ENCODE measurements around the gene GNPTG. TPM values are rescaled to one million over a fixed set of nuclear protein-coding genes. Genes with fewer than 3 reads are reported as not detected.
A peak's percentile ranks its signal among the peaks of the same experiment; 100 is the strongest.

GNPTG gene
- total and polyA plus RNA-seq, 9 of the 15 experiments (the other 6 are each of a cell fraction or from before 2014, with no cell fraction given) = 0.69 to 33.3 (median 13.6) TPM

DNA sequence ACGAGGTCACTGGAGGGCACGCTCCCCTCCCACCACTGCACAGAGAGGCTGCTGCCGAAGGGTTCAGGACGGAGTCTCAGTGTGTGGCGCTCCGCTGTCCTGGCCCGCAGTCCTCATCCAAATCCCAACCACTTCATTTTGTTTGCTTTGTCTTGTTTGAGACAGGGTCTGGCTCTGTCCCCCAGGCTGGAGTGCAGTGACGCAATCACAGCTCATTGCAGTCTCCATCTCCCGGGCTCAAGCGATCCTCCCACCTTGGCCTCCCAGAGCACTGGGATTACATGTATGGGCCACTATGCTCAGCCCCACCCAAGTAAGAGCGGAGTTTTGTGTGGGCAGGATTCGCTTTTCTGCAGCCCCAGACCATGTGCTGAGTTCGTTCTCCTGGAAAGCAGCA lies 50.0 kb downstream of the GNPTG start:
- H3K36me3 ChIP-seq (ENCODE audit: control insufficient read depth, insufficient read depth, low read length) = no peaks in the 10 kb centered on the region
- in situ Hi-C loops (cut with MboI) = no loop called here
- no peak overlapping the region for H3K4me2 ChIP-seq (ENCODE audit: insufficient read depth, low read length)
- no peaks in the 10 kb centered on the region for H3K9me3 ChIP-seq (replicated peaks; ENCODE audit: control insufficient read depth, insufficient read depth, low read depth, low read length)
- CTCF ChIA-PET (ENCODE audit: low intra/inter-chr PET ratio) = no interaction called here
- H3K27me3 ChIP-seq (ENCODE audit: control insufficient read depth in 2 of 2, insufficient read depth in 2 of 2, low read length in 2 of 2) = no peaks in the 10 kb centered on the region
- H2AFZ ChIP-seq (ENCODE audit: low read depth, low read length) = no peak overlapping the region
- 74% methylated on average over 12 of the region's 13 CpGs for WGBS (ENCODE audit: insufficient coverage, low coverage, missing lambda C conversion rate)
- POLR2A ChIA-PET = interaction anchor here (0.9 kb wide), 2 partner anchors 12 to 22 kb away, joined by 3 to 4 read pairs; no protein-coding TSS in a partner anchor
- TF ChIP-seq, protein P1, sequence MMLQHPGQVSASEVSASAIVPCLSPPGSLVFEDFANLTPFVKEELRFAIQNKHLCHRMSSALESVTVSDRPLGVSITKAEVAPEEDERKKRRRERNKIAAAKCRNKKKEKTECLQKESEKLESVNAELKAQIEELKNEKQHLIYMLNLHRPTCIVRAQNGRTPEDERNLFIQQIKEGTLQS (IDR thresholded peaks at IDR 0.05) = 0 out of 2 replicates have a peak, but pooled peaks have one; percentile 11
- TF ChIP-seq, protein P1 (CRISPR knock-in tag; conservative IDR thresholded peaks at IDR 0.05) = no peak
- TF ChIP-seq CEBPG (CRISPR knock-in tag; IDR thresholded peaks at IDR 0.05) (peak; percentile 46; the same call in 1 of the 2 replicates), CEBPG (tag; conservative IDR thresholded peaks at IDR 0.05 in 1 of 2, IDR thresholded peaks at IDR 0.05 in 1 of 2) (no peak), ZZZ3 (IDR thresholded peaks at IDR 0.05) (no peak), POLR2G (IDR thresholded peaks at IDR 0.05; ENCODE audit: low read depth, low read length) (0 out of 2 replicates have a peak, but pooled peaks have one; percentile 1), CEBPB (tag; IDR thresholded peaks at IDR 0.05) (peak; percentile 74), MAFK (IDR thresholded peaks at IDR 0.05; ENCODE audit: low read length) (no peak)
- TF ChIP-seq, protein P2, sequence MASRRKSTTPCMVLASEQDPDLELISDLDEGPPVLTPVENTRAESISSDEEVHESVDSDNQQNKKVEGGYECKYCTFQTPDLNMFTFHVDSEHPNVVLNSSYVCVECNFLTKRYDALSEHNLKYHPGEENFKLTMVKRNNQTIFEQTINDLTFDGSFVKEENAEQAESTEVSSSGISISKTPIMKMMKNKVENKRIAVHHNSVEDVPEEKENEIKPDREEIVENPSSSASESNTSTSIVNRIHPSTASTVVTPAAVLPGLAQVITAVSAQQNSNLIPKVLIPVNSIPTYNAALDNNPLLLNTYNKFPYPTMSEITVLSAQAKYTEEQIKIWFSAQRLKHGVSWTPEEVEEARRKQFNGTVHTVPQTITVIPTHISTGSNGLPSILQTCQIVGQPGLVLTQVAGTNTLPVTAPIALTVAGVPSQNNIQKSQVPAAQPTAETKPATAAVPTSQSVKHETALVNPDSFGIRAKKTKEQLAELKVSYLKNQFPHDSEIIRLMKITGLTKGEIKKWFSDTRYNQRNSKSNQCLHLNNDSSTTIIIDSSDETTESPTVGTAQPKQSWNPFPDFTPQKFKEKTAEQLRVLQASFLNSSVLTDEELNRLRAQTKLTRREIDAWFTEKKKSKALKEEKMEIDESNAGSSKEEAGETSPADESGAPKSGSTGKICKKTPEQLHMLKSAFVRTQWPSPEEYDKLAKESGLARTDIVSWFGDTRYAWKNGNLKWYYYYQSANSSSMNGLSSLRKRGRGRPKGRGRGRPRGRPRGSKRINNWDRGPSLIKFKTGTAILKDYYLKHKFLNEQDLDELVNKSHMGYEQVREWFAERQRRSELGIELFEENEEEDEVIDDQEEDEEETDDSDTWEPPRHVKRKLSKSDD (conservative IDR thresholded peaks at IDR 0.05; ENCODE audit: low read length) = no peak
- TF ChIP-seq, protein P3, sequence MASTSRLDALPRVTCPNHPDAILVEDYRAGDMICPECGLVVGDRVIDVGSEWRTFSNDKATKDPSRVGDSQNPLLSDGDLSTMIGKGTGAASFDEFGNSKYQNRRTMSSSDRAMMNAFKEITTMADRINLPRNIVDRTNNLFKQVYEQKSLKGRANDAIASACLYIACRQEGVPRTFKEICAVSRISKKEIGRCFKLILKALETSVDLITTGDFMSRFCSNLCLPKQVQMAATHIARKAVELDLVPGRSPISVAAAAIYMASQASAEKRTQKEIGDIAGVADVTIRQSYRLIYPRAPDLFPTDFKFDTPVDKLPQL (IDR thresholded peaks at IDR 0.05; ENCODE audit: extremely low read depth, insufficient read length) = no peak
- H3K9ac ChIP-seq (ENCODE audit: insufficient read depth in 1 of 2, low read depth in 2 of 2, low read length in 2 of 2) = peak overlapping the region in 1 of 2 experiments; percentile 55; a peak in 2 of 4 replicates
- no peaks in the 10 kb centered on the region for H3K9me1 ChIP-seq (ENCODE audit: control insufficient read depth, insufficient read depth, low read length)
- FAIRE-seq = no peak
- no TSS peak for BruUV-seq (replicated peaks)
- DNase-seq (ENCODE audit: extremely low read depth in 1 of 4, low spot score in 3 of 4) = no peak
- no peak overlapping the region for H3K4me3 ChIP-seq
- no peak for ATAC-seq
- H3K79me2 ChIP-seq (ENCODE audit: control insufficient read depth, insufficient read depth, low read length) = no peaks in the 10 kb centered on the region
- no peaks in the 10 kb centered on the region; the same call in 1 of the 2 replicates for H4K20me1 ChIP-seq (replicated peaks; ENCODE audit: control insufficient read depth, insufficient read depth, low read length)
- intact Hi-C loops (cut with micrococcal nuclease) = no loop called here
- no peak overlapping the region for H3K27ac ChIP-seq (ENCODE audit: extremely low read depth, low read depth, low read length)
- H3K4me1 ChIP-seq (replicated peaks in 1 of 2; ENCODE audit: control insufficient read depth in 2 of 2, insufficient read depth in 2 of 2, low read length in 2 of 2) = peaks cover 0 to 36% of the 10 kb centered on the region in 2 experiments; a peak in 2 of 5 replicates
